ENCODE results near the gene IQGAP1.

The IQGAP1 gene

GRCh38 chr15:90362936-90363212 lies 25.2 kb upstream of the IQGAP1 start:
- in situ Hi-C loops (cut with HindIII; ENCODE audit: low pct_ligation_motif_present, low sequenced_read_pairs), result no loop called here
- TF ChIP-seq, protein P1, sequence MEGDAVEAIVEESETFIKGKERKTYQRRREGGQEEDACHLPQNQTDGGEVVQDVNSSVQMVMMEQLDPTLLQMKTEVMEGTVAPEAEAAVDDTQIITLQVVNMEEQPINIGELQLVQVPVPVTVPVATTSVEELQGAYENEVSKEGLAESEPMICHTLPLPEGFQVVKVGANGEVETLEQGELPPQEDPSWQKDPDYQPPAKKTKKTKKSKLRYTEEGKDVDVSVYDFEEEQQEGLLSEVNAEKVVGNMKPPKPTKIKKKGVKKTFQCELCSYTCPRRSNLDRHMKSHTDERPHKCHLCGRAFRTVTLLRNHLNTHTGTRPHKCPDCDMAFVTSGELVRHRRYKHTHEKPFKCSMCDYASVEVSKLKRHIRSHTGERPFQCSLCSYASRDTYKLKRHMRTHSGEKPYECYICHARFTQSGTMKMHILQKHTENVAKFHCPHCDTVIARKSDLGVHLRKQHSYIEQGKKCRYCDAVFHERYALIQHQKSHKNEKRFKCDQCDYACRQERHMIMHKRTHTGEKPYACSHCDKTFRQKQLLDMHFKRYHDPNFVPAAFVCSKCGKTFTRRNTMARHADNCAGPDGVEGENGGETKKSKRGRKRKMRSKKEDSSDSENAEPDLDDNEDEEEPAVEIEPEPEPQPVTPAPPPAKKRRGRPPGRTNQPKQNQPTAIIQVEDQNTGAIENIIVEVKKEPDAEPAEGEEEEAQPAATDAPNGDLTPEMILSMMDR (IDR thresholded peaks at IDR 0.05; ENCODE audit: low read depth, low read length, missing control alignments), result no peak
- H3K4me3 ChIP-seq (ENCODE audit: low read depth, low read length), result no peak overlapping the region
- peak overlapping the region; percentile 96 for H3K27ac ChIP-seq
- no peaks in the 10 kb centered on the region for H3K36me3 ChIP-seq (replicated peaks)
- DNase-seq, result peak; percentile 81
- no peaks in the 10 kb centered on the region for H3K27me3 ChIP-seq (replicated peaks)

- in situ Hi-C loops (cut with HindIII; ENCODE audit: low pct_ligation_motif_present, low sequenced_read_pairs), result no loop called here
- no peak overlapping the region for H3K4me3 ChIP-seq (ENCODE audit: low read depth, low read length)
- TF ChIP-seq, protein P1 (IDR thresholded peaks at IDR 0.05; ENCODE audit: low read depth, low read length, missing control alignments), result no peak
- DNase-seq, result no peak
- H3K27ac ChIP-seq, result peak overlapping the region; percentile 55
- no peaks in the 10 kb centered on the region for H3K27me3 ChIP-seq (replicated peaks)
- no peaks in the 10 kb centered on the region for H3K36me3 ChIP-seq (replicated peaks)
These were observed 23.8 kb upstream of the IQGAP1 start for GRCh38 chr15:90364251-90364650.

DNA sequence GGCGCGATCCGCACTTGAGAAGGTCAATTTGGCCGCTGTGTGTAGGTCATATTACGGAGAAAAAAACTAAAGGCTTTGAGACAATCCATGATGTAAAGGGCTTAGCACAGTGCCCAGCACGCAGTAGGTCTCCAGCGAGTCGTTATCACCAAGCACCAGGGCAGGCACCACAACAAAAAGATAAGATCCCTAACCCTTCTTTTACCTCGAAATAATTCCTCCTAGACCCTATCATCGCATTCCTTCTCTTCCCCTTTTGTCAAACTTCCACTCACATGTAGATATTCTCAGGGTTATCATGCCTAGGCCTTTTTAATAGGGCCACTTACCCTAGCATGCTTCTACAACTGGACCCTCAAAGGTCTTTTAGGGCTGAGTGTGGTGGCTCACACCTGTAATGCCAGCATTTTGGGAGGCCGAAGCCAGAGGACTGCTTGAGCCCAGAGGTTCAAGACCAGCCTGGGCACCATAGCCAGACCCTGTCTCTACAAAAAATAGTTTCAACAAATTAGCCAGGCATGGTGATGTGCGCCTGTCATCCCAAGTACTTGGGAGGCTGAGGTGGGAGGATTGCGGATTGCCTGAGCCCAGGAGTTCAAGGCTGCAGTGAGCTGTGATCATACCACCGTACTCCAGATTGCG lies 22.5 kb upstream of the IQGAP1 start:
- Histone ChIP-seq H3K4me3 (ENCODE audit: low read depth, low read length) (no peak overlapping the region), H3K27me3 (replicated peaks) (no peaks in the 10 kb centered on the region), H3K36me3 (replicated peaks) (no peaks in the 10 kb centered on the region), H3K27ac (no peak overlapping the region)
- in situ Hi-C loops (cut with HindIII; ENCODE audit: low pct_ligation_motif_present, low sequenced_read_pairs), result no loop called here
- TF ChIP-seq, protein P1 (IDR thresholded peaks at IDR 0.05; ENCODE audit: low read depth, low read length, missing control alignments), result no peak
- DNase-seq, result no peak

GRCh38 chr15:90367576-90367975 lies 20.5 kb upstream of the IQGAP1 start:
- Histone ChIP-seq H3K4me3 (ENCODE audit: low read depth, low read length) (no peak overlapping the region), H3K36me3 (replicated peaks) (no peaks in the 10 kb centered on the region), H3K27ac (no peak overlapping the region), H3K27me3 (replicated peaks) (no peaks in the 10 kb centered on the region)
- in situ Hi-C loops (cut with HindIII; ENCODE audit: low pct_ligation_motif_present, low sequenced_read_pairs), result no loop called here
- DNase-seq, result no peak
- TF ChIP-seq, protein P1 (IDR thresholded peaks at IDR 0.05; ENCODE audit: low read depth, low read length, missing control alignments), result no peak

DNA sequence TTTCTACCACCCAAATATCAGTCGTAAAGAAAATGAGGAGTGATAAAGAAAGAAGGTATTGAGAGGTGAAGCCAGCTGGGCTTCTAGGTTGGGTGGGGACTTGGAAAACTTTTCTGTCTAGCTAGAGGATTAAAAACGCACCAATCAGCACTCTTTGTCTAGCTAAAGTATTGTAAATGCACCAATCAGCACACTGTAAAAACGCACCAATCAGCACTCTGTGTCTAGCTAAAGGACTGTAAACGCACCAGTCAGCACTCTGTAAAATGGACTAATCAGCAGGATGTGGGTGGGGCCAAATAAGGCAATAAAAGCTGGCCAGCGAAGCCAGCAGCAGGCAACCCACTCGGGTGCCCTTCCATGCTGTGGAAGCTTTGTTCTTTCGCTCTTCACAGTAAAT lies 13.0 kb upstream of the IQGAP1 start:
- H3K4me3 ChIP-seq (ENCODE audit: low read depth, low read length), result no peak overlapping the region
- H3K27me3 ChIP-seq (replicated peaks), result no peaks in the 10 kb centered on the region
- no peak for DNase-seq
- no peak overlapping the region for H3K27ac ChIP-seq
- H3K36me3 ChIP-seq (replicated peaks), result no peaks in the 10 kb centered on the region
- in situ Hi-C loops (cut with HindIII; ENCODE audit: low pct_ligation_motif_present, low sequenced_read_pairs), result no loop called here
- TF ChIP-seq, protein P1 (IDR thresholded peaks at IDR 0.05; ENCODE audit: low read depth, low read length, missing control alignments), result no peak

DNA sequence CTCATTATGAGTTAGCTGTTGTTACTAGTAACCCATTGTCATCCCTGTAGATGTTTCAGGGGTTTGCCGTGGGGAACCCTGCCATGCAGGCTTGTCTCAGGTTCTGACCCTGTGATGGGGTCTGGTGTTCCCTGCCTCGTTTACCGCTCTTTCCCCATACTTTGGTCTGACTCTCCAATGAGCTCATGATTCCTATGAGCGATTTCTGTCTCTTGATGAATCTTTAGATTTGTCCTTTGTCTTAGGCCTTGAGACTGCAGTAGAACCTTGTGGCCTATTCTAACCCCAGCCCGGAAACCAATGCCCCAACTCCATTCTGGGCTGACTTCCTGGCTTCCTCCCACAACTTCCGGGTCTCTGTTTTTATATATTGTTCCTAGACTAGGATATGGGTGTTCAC lies 11.3 kb upstream of the IQGAP1 start:
- H3K27me3 ChIP-seq (replicated peaks), result no peaks in the 10 kb centered on the region
- in situ Hi-C loops (cut with HindIII; ENCODE audit: low pct_ligation_motif_present, low sequenced_read_pairs), result no loop called here
- TF ChIP-seq, protein P1 (IDR thresholded peaks at IDR 0.05; ENCODE audit: low read depth, low read length, missing control alignments), result no peak
- no peak for DNase-seq
- H3K27ac ChIP-seq, result no peak overlapping the region
- H3K4me3 ChIP-seq (ENCODE audit: low read depth, low read length), result no peak overlapping the region
- no peaks in the 10 kb centered on the region for H3K36me3 ChIP-seq (replicated peaks)

Measured in brain microvascular endothelial cell (primary cell).